Body of pancreas (tissue), 4 donors: Measurements from ENCODE around the gene ZBTB47.

Experiments used
- CTCF ChIP-seq, 7 experiments: fragments of 450-650 bp in 4 of 7; fragments of 200-600 bp in 3 of 7; sonication (generic) in 3 of 7; IDR thresholded peaks; one replicate each; pipeline ENCODE4 v1.5.1; 2016 to 2019; ENCODE audit warnings: antibody characterized with exemption in 7 of 7
- POLR2A ChIP-seq, 3 donors: fragments of 450-650 bp; IDR thresholded peaks; one replicate each; pipeline ENCODE4 v1.6.1; 2016; ENCODE audit warnings: antibody characterized with exemption in 3 of 3, mild to moderate bottlenecking in 2 of 3

GRCh38 chr3:42697289-42698051 is 44.0 kb downstream of the ZBTB47 start:
- no peak for TF ChIP-seq CTCF (IDR thresholded peaks at IDR 0.05)
- no peak for TF ChIP-seq POLR2A (IDR thresholded peaks at IDR 0.05)
